ENCODE results near the gene SORL1-AS1.

SORL1-AS1 gene

DNA sequence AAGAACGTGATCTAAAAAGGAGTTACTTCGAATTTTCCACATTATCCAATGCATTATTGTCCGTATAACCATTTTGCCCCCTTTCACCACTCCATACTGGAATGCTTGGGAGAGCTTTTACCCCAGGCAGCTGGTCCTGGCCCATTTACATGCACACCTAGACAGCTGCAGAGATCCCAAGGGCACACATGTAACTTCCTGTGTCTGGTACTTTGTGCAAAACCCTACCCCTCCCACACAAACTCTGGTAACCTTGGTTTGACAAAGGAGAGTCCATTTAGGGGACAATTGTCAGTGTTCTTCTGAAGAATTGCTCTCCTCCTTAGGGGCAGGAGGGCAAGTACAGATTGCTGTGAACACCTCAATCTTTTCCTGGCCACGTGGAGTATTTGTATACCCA, 58.0 kb downstream of the SORL1-AS1 start:
- Histone ChIP-seq H3K79me2 (ENCODE audit: insufficient read depth, low read length) (no peaks in the 10 kb centered on the region), H3K14ac (ENCODE audit: insufficient read depth, low read length) (no peak overlapping the region), H2BK12ac (ENCODE audit: insufficient read length, low read depth, low read length) (no peak overlapping the region), H4K20me1 (ENCODE audit: control insufficient read depth, insufficient read depth, insufficient read length) (no peaks in the 10 kb centered on the region), H2BK15ac (ENCODE audit: low read depth, low read length) (no peak overlapping the region), H2BK20ac (ENCODE audit: low read depth, low read length, poor library complexity, severe bottlenecking) (no peak overlapping the region), H3K4me1 (ENCODE audit: insufficient read depth, low read length) (no peaks in the 10 kb centered on the region; the same call in none of the 2 replicates), H3T11ph (ENCODE audit: low read length) (no peak overlapping the region), H3K4me2 (ENCODE audit: insufficient read depth, insufficient read length, low read length) (no peak overlapping the region), H2BK5ac (ENCODE audit: insufficient read length, low read length) (no peak overlapping the region), H3K79me1 (ENCODE audit: insufficient read depth, low read depth, low read length, poor library complexity, severe bottlenecking) (no peaks in the 10 kb centered on the region), H4K5ac (ENCODE audit: insufficient read length, low read depth, low read length) (no peak overlapping the region), H3K23me2 (ENCODE audit: insufficient read length, low read depth, low read length, poor library complexity, severe bottlenecking) (no peaks in the 10 kb centered on the region), H3K23ac (ENCODE audit: insufficient read length, low read depth, low read length) (no peak overlapping the region), H3K56ac (ENCODE audit: insufficient read length, low read depth, low read length) (no peak overlapping the region), H4K91ac (ENCODE audit: insufficient read length, low read depth, low read length) (no peak overlapping the region), H2AFZ (ENCODE audit: low read length) (no peak overlapping the region), H2BK120ac (ENCODE audit: low read depth, low read length, poor library complexity, severe bottlenecking) (no peak overlapping the region), H3K27me3 (ENCODE audit: insufficient read depth, low read length) (no peaks in the 10 kb centered on the region), H3K9ac (ENCODE audit: extremely low read depth, insufficient read length, low read length) (no peak overlapping the region), H3K4ac (ENCODE audit: low read depth, low read length) (no peak overlapping the region), H2AK5ac (ENCODE audit: insufficient read length, low read length) (no peak overlapping the region), H3K18ac (ENCODE audit: insufficient read length, low read depth, low read length) (no peak overlapping the region), H3K27ac (ENCODE audit: insufficient read length, low read depth, low read length) (no peak overlapping the region), H3K9me3 (ENCODE audit: control insufficient read depth, low read depth, low read length) (no peaks in the 10 kb centered on the region), H4K8ac (replicated peaks; ENCODE audit: insufficient read length, low read depth, low read length) (no peak overlapping the region)
- no CpG with 5 or more reads among the region's 4 CpGs for WGBS (ENCODE audit: extremely low coverage, insufficient read length, low lambda C conversion rate)
- peaks cover 0 to 6% (median 0%) of the 10 kb centered on the region in 3 experiments; a peak in 5 of 7 replicates for H3K36me3 Mint-ChIP-seq (ENCODE audit: insufficient read depth in 1 of 3, low read depth in 3 of 3)
- H3K4me1 Mint-ChIP-seq, result peaks cover 13 to 16% of the 10 kb centered on the region in 2 experiments
- TF ChIP-seq, protein P1, sequence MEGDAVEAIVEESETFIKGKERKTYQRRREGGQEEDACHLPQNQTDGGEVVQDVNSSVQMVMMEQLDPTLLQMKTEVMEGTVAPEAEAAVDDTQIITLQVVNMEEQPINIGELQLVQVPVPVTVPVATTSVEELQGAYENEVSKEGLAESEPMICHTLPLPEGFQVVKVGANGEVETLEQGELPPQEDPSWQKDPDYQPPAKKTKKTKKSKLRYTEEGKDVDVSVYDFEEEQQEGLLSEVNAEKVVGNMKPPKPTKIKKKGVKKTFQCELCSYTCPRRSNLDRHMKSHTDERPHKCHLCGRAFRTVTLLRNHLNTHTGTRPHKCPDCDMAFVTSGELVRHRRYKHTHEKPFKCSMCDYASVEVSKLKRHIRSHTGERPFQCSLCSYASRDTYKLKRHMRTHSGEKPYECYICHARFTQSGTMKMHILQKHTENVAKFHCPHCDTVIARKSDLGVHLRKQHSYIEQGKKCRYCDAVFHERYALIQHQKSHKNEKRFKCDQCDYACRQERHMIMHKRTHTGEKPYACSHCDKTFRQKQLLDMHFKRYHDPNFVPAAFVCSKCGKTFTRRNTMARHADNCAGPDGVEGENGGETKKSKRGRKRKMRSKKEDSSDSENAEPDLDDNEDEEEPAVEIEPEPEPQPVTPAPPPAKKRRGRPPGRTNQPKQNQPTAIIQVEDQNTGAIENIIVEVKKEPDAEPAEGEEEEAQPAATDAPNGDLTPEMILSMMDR (conservative IDR thresholded peaks at IDR 0.05), result no peak
- no peak overlapping the region; a peak in 1 of 7 replicates for H3K27ac Mint-ChIP-seq
- peaks cover 2% of the 10 kb centered on the region for H3K27me3 Mint-ChIP-seq (ENCODE audit: low read depth)
- DNase-seq, result no peak
- H3K9me3 Mint-ChIP-seq, result peaks cover 7 to 9% of the 10 kb centered on the region in 2 experiments; a peak in 4 of 5 replicates
- no peak overlapping the region for H3K4me3 Mint-ChIP-seq
